ENCODE measurements around the gene FLYWCH1. TPM values are rescaled to one million over a fixed set of nuclear protein-coding genes. Genes with fewer than 3 reads are reported as not detected.

FLYWCH1 gene
- total and polyA plus RNA-seq, 9 of the 15 experiments (the other 6 are each of a cell fraction or from before 2014, with no cell fraction given), result 0.18 to 33.6 (median 11.3) TPM

GRCh38 chr16:2979669-2980226 lies 68.0 kb downstream of the FLYWCH1 start (continued):
- TF ChIP-seq USF1 (CRISPR knock-in tag; IDR thresholded peaks at IDR 0.05) (no peak), FOXP4 (CRISPR knock-in tag; IDR thresholded peaks at IDR 0.05; ENCODE audit: borderline replicate concordance) (no peak), IRF2 (CRISPR knock-in tag; IDR thresholded peaks at IDR 0.05) (no peak), PHF8 (IDR thresholded peaks at IDR 0.05; ENCODE audit: borderline replicate concordance, low read length) (no peak), FOXJ2 (tag; IDR thresholded peaks at IDR 0.05) (no peak), NR2F6 (CRISPR knock-in tag; IDR thresholded peaks at IDR 0.05) (no peak), ZNF232 (CRISPR knock-in tag; IDR thresholded peaks at IDR 0.05) (no peak), GABPA (tag; conservative IDR thresholded peaks at IDR 0.05; ENCODE audit: low read depth) (no peak), BRD4 (IDR thresholded peaks at IDR 0.05) (no peak), SLC30A9 (CRISPR knock-in tag; IDR thresholded peaks at IDR 0.05) (no peak), AFF1 (IDR thresholded peaks at IDR 0.05; ENCODE audit: low read depth in 1 of 2, partially characterized antibody in 2 of 2) (no peak), TRIM24 (IDR thresholded peaks at IDR 0.05) (no peak), THAP7 (CRISPR knock-in tag; IDR thresholded peaks at IDR 0.05) (no peak), ZNF695 (CRISPR knock-in tag; IDR thresholded peaks at IDR 0.05) (no peak), HCFC1 (IDR thresholded peaks at IDR 0.05; ENCODE audit: low read depth, low read length) (no peak), ZNF280A (IDR thresholded peaks at IDR 0.05; ENCODE audit: low read depth, partially characterized antibody) (no peak), TOE1 (IDR thresholded peaks at IDR 0.05; ENCODE audit: borderline replicate concordance) (no peak), TOE1 (CRISPR knock-in tag; IDR thresholded peaks at IDR 0.05; ENCODE audit: borderline replicate concordance, low read depth) (no peak)

Measured in K562 (cell line).